HG03432 (cell line): Measurements from ENCODE around the gene KIF2A.
A peak's percentile ranks its signal among the peaks of the same experiment; 100 is the strongest.

ENCODE experiments used
- ATAC-seq: cut with Tn5 transposase; IDR thresholded peaks from one replicate; pipeline ENCODE4 v1.9.1; 2021; ENCODE audit warnings: mild to moderate bottlenecking, moderate library complexity; ENCODE audit not compliant: unreplicated experiment

The KIF2A gene

GRCh38 chr5:62374090-62374489 is 68.1 kb downstream of the KIF2A start:
- ATAC-seq = no peak

- ATAC-seq = no peak
Observed at GRCh38 chr5:62375627-62376026, 69.6 kb downstream of the KIF2A start.

GRCh38 chr5:62376064-62376463 is 70.1 kb downstream of the KIF2A start:
- ATAC-seq = no peak

- no peak for ATAC-seq
Observed at GRCh38 chr5:62385131-62385530, 79.1 kb downstream of the KIF2A start.

- no peak for ATAC-seq
Observed at GRCh38 chr5:62385816-62386400, 79.9 kb downstream of the KIF2A start.

- no peak for ATAC-seq
Observed at GRCh38 chr5:62386824-62387223, 80.8 kb downstream of the KIF2A start.

- no peak for ATAC-seq
Observed at GRCh38 chr5:62395210-62395950, 89.4 kb downstream of the KIF2A start.

- peak; percentile 98 for ATAC-seq
Observed at GRCh38 chr5:62403411-62404250, 97.6 kb downstream of the KIF2A start, which contains the start of gene DIMT1. DIMT1 (minus strand) TSS chr5:62403905; CDS start chr5:62403772, 133 bp downstream.

- ATAC-seq = peak; percentile 98
Observed at GRCh38 chr5:62412549-62413329, 106.7 kb downstream of the KIF2A start, which contains the start of gene IPO11. IPO11 (plus strand) TSS chr5:62412763; CDS start chr5:62437280, 24,517 bp downstream.

- ATAC-seq = no peak
Observed at GRCh38 chr5:62413711-62414110, 107.7 kb downstream of the KIF2A start.

GRCh38 chr5:62418462-62419076 is 112.6 kb downstream of the KIF2A start:
- no peak for ATAC-seq

GRCh38 chr5:62419609-62420008 is 113.6 kb downstream of the KIF2A start:
- ATAC-seq = no peak

- no peak for ATAC-seq
Observed at GRCh38 chr5:62421414-62421813, 115.4 kb downstream of the KIF2A start.

- no peak for ATAC-seq
Observed at GRCh38 chr5:62424763-62425162, 118.8 kb downstream of the KIF2A start.

GRCh38 chr5:62431735-62432620 is 126.0 kb downstream of the KIF2A start:
- no peak for ATAC-seq

- no peak for ATAC-seq
Observed at GRCh38 chr5:62432621-62433064, 126.6 kb downstream of the KIF2A start.
